Lung microvascular endothelial cell (primary cell): Measurements from ENCODE around the gene SRMS. TPM values are rescaled to one million over a fixed set of nuclear protein-coding genes. Genes with fewer than 3 reads are reported as not detected.
"Not testable (repeated sequence)": the region's sequence is repeated elsewhere in the genome, so short reads cannot be mapped to it uniquely, and the experiment has no call there.

Source experiments
- DNase-seq, 2 donors: peaks; one replicate each; pipeline versions ENCODE4 v3.0.0 to v3.0.0-alpha.2; 2010; ENCODE audit warnings: low read depth in 2 of 2
- total RNA-seq: library from RNA; depleted of rRNA; stranded (reverse); fragments of >200 nt; gene quantifications from 2 replicates; pipeline ENCODE4 v1.2.1, GENCODE V29; 2014

The SRMS gene
- total RNA-seq, 1 donor from 2014 or later: not detected

DNA sequence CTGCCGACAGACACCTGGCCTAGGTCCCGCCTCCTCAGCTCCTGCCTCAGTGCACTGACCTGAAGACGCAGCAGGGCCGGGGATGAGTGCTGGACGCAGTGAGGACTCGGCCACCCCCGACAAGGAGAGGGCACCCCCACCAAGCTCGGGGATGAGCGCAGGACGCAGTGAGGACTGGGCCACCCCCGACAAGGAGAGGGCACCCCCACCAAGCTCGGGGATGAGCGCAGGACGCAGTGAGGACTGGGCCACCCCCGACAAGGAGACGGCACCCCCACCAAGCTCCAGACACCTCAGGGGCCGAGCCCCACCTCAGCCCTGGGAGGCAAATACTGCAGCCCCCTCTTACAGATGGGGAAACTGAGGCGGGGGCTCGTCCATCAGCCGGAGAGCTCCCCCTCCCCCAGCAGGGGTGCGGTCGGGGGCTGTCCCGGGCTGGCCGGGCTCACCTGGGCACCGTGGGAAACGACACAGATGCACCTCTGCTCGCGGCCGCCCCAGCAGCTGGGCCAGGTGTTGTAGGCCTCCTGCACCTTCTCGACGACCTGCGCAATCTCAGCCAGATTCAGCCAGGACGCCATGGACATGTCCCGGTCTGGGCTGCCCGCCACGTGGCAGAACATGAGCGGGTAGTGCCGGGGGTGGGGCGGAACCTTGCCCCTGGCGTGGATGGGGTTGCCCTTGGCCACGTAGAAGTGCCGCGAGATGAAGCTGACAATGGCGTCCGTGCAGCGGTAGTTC, 19.0 kb upstream of the SRMS start:
- no peak for DNase-seq

GRCh38 chr20:63565699-63566335, 18.3 kb upstream of the SRMS start:
- no peak for DNase-seq

DNA sequence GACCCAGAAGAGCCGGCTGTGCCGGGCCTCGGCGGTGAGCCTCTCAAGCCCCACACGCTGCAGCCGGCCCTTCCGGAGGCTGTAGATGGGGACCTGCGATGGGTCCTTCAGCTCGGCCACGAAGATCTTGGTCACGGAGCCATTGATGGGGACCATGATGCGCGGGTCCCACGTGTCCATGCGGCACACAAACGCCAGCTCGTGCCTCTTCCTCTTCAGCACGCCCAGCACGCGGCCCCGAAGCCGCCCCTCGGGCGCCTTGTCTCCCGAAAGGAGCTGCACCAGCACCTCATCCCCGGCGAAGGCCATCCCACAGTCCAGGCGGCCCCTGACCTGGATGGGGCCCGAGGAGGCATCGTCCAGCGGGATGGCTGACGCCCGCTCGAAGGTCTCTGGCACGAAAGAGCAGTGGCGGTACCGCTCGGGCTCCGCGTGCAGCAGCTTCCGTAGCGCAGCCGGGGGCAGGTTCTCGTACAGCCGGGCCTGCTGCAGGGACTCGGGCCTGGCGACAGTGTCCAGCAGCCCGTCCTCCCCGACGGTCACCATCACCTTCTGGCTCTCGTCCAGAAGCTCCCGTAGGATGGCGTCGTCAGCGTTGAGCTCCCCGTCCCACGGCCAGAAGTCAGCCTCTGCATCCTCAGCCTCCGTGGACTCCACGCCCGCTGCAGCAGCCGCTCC, 17.6 kb upstream of the SRMS start:
- DNase-seq: no peak

- no peak for DNase-seq
Measured at GRCh38 chr20:63564036-63564810, 16.7 kb upstream of the SRMS start.

GRCh38 chr20:63563225-63563935, 15.8 kb upstream of the SRMS start:
- DNase-seq: no peak

- DNase-seq: no peak
Measured at GRCh38 chr20:63562461-63563224, 15.1 kb upstream of the SRMS start.

GRCh38 chr20:63561624-63562396, 14.3 kb upstream of the SRMS start:
- DNase-seq: no peak

DNA sequence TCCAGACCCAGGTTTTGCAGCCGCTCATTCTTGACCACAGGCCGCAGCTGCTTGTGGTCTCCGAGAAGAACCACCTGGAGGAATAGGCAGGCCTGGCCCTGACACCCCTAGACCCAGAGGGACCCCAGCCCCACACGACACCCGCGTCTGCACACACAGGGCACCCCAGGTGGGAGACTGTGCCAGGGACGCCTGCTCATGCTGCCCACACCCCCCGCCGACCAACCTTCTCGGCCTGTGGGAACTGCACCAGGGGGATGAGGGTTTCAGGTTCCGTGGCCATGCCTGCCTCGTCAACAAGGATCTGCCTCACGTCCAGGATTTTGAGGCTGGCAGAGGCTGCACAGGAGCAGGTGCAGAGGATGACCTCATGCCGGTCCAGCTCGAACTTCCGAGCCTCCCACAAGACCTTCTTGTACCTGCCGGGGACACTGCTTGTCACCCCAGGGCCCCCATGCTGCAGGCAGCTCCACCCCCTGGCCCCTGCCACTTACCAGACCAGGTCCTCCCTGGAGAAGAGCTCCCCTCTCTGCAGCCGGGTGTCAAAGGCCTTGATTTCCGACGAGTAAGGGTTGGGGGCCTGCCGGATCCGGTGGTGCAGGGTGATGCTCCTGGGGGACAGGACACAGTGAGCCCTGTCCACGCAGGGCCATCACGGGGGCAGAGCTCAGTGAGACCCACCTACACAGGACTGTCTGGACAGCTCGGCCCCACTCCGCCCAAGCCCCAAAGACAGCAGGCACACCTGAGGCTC, 13.5 kb upstream of the SRMS start:
- DNase-seq: no peak

- no peak for DNase-seq
Measured at GRCh38 chr20:63560333-63560805, 12.8 kb upstream of the SRMS start.

DNA sequence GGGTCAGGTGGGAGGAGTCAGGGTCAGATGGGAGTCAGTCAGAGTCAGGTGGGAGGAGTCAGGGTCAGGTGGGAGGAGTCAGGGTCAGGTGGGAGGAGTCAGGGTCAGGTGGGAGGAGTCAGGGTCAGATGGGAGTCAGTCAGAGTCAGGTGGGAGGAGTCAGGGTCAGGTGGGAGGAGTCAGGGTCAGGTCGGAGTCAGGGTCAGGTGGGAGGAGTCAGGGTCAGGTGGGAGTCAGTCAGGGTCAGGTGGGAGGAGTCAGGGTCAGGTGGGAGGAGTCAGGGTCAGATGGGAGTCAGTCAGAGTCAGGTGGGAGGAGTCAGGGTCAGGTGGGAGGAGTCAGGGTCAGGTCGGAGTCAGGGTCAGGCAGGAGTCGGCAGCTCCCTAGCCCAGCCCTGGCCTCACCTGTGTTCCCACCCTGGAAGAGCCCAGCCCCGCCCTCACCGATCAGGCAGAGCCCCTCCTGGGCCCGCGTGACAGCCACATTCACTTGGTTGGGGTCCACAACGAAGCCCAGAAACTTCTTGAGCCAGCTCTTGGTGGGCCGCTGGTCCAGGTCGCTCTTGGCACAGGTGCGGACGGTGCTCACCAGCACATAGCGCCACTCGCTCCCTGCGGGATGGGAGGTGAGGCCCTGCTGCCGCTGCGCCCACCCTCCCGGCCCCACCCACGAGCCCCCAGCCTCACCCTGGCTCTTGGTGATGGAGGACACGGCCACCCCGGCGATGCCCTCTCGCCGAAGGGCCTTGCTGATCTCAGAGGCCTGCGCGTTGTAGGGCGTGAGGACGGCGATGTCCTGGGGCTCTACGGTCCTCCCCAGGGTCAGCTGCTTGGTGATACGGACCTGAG, 12.2 kb upstream of the SRMS start:
- DNase-seq: not testable (repeated sequence)

- no peak for DNase-seq
Measured at GRCh38 chr20:63558804-63559484, 11.4 kb upstream of the SRMS start.

- DNase-seq: no peak
Measured at GRCh38 chr20:63557481-63557891, 9.9 kb upstream of the SRMS start.

DNA sequence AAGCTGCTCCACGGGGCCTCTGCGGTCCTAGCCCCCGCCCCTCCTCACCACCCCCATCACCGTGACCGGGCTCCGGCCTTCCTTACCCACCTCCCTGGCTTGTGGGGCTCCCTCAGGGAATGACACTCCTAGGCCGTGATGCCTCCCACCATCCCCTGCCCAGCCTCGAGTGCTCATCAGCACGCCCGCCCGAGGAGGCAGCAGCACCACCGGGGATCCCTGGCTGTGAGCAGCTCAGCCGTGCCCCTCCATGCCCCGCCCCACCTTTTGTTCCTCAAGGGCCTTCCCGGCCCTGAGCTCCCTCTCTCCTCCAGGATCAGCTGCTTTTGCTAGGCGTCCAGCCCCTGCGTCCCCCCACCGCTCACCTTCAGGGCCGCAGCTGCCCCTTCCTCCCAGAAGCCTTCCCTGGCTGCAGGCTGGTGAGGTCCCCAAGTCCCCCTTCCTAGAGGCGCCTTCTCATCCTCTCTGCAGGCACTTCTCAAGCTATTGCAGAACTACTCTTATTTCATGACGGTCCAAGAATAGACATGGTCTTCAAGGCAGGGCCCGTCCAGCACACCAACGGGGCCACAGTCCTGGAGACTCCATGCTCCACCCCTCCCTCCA, 9.4 kb upstream of the SRMS start:
- no peak for DNase-seq

GRCh38 chr20:63555661-63556381, 8.3 kb upstream of the SRMS start:
- no peak for DNase-seq

GRCh38 chr20:63554361-63555278, 7.1 kb upstream of the SRMS start:
- DNase-seq: no peak
